Erythroblast (primary cell): ENCODE results near the gene TRAPPC3L.

Experiments
- GATA1 ChIP-seq: IDR thresholded peaks from 2 replicates; pipeline ENCODE4 v1.6.1; 2011; ENCODE audit warnings: low read depth, mild to moderate bottlenecking, control low read depth, low read length, moderate library complexity
- POLR2A ChIP-seq: IDR thresholded peaks from 2 replicates; pipeline ENCODE4 v1.6.1; 2011; ENCODE audit warnings: mild to moderate bottlenecking, low read length

DNA sequence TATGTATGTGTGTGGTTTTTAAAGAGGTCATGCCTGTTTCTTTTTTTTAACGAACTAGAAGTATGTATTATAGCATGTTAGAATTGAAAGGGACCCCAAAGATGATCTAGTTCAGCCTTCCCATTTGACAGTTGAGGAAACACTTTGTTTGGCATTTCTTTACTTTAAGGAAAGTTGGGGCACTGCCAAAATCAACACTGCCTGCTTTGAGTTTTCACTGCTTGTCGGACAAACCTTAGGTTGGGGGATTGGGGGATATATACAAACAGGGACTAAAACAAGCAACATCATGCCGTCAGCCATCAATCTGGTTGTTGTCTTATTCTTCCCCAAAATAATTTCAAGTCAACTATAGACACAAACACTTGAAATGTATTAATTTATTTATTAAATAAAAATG is 98.4 kb downstream of the TRAPPC3L start:
- TF ChIP-seq POLR2A (no peak), GATA1 (no peak)
